Kidney (tissue), 14 donors: ENCODE results near the gene SORBS2. TPM values are rescaled to one million over a fixed set of nuclear protein-coding genes. Genes with fewer than 3 reads are reported as not detected.

ENCODE experiments used
- DNase-seq, 5 donors: peaks; one replicate each; pipeline ENCODE4 v3.0.0-alpha.2; 2013 to 2020
- FAIRE-seq: peaks from 2 replicates; lab custom pipeline; 2012; peaks lifted over from hg19 to GRCh38; lab: Jason Lieb, UNC
- H3K27ac ChIP-seq, 2 donors: one replicate each; pipeline ENCODE4 v1.7.0; 2013; ENCODE audit warnings: low read depth in 2 of 2, low read length in 2 of 2, inconsistent platforms in 1 of 2
- H3K27me3 ChIP-seq: one replicate; pipeline ENCODE4 v1.7.1; 2013; ENCODE audit warnings: low read length, inconsistent platforms; ENCODE audit not compliant: control insufficient read depth, insufficient read depth
- H3K36me3 ChIP-seq, 3 donors: one replicate each; pipeline versions ENCODE4 v1.7.0 to v1.7.1; 2013; ENCODE audit warnings: low read length in 3 of 3, control low read depth in 1 of 3, inconsistent platforms in 1 of 3; ENCODE audit not compliant: insufficient read depth in 3 of 3, control insufficient read depth in 2 of 3
- H3K4me1 ChIP-seq, 3 donors: one replicate each; pipeline versions ENCODE4 v1.7.0 to v1.7.1; 2013; ENCODE audit warnings: low read length in 3 of 3, inconsistent platforms in 1 of 3, low read depth in 1 of 3; ENCODE audit not compliant: control insufficient read depth in 2 of 3, insufficient read depth in 2 of 3
- H3K4me3 ChIP-seq, 3 donors: one replicate each; pipeline versions ENCODE4 v1.7.0 to v1.8.1; 2013; ENCODE audit warnings: low read length in 3 of 3, control low read depth in 1 of 3, inconsistent platforms in 1 of 3
- H3K9ac ChIP-seq, 3 donors: one replicate each; pipeline versions ENCODE4 v1.7.0 to v1.7.1; 2013; ENCODE audit warnings: low read length in 3 of 3, control low read depth in 1 of 3, inconsistent platforms in 1 of 3
- H3K9me3 ChIP-seq, 3 donors: one replicate each; pipeline versions ENCODE4 v1.7.0 to v1.7.1; 2013; ENCODE audit warnings: low read length in 3 of 3, control low read depth in 1 of 3, inconsistent platforms in 1 of 3; ENCODE audit not compliant: control insufficient read depth in 2 of 3, insufficient read depth in 1 of 3
- intact Hi-C: fragments of 100-400 bp; cut with DNase I; formaldehyde crosslinking; loops from one replicate; pipeline ENCODE4 v1.11.1; 2022
- polyA plus RNA-seq: library from polyadenylated mRNA; stranded (reverse); fragments of 350-450 nt; fragmentation: Illumina TruSeq; extraction: RNeasy Lipid Tissue Mini Kit (QIAGEN cat#74804); gene quantifications from one replicate; pipeline ENCODE4 v1.2.3, GENCODE V29; 2014; ENCODE audit warnings: low read depth, low replicate concordance; ENCODE audit not compliant: insufficient read depth
- total RNA-seq: library from RNA; stranded (reverse); fragmentation: NEBNext Ultra II Directional; extraction: Animal tissue kit (Norgen Biotek cat#: 25700); gene quantifications from one replicate; pipeline ENCODE4 v1.2.1, GENCODE V29; 2021
- TF ChIP-seq, protein P1 (sequence below): IDR thresholded peaks from 3 replicates; pipeline ENCODE4 v1.5.1; 2012; ENCODE audit warnings: mild to moderate bottlenecking, moderate library complexity, borderline replicate concordance; ENCODE audit not compliant: insufficient read depth; ENCODE audit errors: extremely low read depth
- donor health status: control.
- donor health status: control.
- donor health status: control.
- donor health status: control.
- donor health status: control.
- donor health status: DM: yes; HTN: yes; CAD: no.
- donor health status: Normal renal cell carcinoma (clear cell type).

Gene SORBS2
- total and polyA plus RNA-seq, 2 donors from 2014 or later = 26.0 to 127 TPM

DNA sequence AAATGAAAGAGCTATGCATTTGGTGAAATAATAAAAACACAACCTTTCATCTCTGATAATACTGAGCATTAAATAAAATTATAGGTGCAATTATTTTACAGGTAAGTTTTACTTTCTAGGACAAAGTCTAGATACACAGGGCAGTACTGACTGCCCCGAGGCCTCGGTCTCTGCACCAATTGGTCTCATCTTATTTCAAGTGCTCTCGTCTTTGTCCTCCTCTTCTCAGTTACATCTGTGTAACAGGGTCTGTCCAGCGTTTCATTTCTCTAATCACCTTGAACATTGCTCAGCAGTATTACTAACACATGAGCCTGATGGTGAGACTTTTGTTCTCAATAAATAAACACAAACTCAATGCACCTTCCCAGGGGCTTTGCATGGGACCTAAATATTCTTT, 44.5 kb downstream of the SORBS2 start:
- Histone ChIP-seq H3K27ac (no peak overlapping the region), H3K27me3 (no peaks in the 10 kb centered on the region), H3K4me1 (peaks cover 0 to 4% (median 2%) of the 10 kb centered on the region in 3 donors), H3K9me3 (no peaks in the 10 kb centered on the region), H3K36me3 (no peaks in the 10 kb centered on the region), H3K4me3 (no peak overlapping the region), H3K9ac (no peak overlapping the region)
- intact Hi-C loops = no loop called here
- DNase-seq (no peak), FAIRE-seq (no peak)
- TF ChIP-seq, protein P1, sequence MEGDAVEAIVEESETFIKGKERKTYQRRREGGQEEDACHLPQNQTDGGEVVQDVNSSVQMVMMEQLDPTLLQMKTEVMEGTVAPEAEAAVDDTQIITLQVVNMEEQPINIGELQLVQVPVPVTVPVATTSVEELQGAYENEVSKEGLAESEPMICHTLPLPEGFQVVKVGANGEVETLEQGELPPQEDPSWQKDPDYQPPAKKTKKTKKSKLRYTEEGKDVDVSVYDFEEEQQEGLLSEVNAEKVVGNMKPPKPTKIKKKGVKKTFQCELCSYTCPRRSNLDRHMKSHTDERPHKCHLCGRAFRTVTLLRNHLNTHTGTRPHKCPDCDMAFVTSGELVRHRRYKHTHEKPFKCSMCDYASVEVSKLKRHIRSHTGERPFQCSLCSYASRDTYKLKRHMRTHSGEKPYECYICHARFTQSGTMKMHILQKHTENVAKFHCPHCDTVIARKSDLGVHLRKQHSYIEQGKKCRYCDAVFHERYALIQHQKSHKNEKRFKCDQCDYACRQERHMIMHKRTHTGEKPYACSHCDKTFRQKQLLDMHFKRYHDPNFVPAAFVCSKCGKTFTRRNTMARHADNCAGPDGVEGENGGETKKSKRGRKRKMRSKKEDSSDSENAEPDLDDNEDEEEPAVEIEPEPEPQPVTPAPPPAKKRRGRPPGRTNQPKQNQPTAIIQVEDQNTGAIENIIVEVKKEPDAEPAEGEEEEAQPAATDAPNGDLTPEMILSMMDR = no peak

DNA sequence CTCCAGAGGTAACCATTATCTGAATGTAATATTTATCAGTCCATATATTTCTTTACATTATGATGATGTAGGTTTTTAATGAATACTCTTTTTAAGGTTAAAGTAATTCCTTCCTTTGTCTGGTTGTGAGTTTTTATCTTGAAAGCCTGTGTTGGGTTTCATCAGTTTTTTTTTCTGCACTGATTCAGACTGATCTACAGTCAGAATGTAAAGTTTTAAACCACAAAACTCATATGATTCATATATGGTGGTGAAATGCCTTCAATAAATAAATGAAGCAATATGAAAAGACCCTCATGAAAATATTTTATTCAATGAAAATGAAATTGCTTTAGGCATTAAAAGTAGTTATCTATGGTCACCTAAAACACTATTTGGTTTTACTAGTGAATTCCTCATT, 47.1 kb downstream of the SORBS2 start:
- Histone ChIP-seq H3K9ac (no peak overlapping the region), H3K9me3 (no peaks in the 10 kb centered on the region), H3K27me3 (no peaks in the 10 kb centered on the region), H3K27ac (no peak overlapping the region), H3K36me3 (no peaks in the 10 kb centered on the region), H3K4me1 (peaks cover 0 to 6% (median 5%) of the 10 kb centered on the region in 3 donors), H3K4me3 (no peak overlapping the region)
- DNase-seq (no peak), FAIRE-seq (no peak)
- TF ChIP-seq, protein P1 = no peak
- intact Hi-C loops = no loop called here

DNA sequence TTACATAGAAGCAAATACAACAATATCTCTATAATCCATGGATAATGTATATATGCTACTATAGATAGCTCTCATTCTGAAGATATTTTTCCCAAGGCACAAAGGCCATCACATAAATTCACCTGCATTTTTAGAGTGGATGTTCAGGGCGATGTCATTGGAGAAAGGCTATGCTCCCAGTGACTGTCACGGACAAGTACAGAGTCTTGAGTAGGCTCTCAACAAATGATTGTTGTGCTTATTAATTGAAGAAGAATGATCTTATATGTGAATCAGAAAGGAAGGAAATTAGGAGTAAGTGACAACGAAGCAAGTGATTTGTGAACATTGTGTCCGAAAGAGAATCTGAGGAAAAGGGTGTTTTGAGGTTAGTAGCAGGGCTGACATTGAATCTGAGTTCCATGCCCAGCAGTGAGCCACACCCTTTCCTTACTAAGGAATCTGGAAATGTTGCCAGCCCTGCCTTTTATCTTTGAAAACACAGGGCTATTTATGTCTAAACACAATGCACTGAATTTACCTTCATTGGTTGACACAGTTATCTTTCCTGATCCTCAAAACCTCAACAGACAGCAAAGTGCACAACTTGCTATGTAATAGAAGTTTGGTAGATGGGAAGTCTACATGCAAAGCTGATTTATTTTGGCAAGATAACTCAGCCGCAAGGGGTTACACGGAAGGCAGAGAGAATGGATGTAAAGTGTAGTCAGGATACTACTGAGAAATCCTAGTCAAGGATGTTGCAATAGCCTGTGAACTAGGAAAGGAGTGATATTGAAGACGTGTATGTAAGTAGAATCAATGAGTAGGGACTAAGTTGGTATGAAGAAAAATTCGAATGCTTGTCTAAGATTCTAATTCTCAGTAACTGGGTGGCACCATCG, 50.4 kb downstream of the SORBS2 start:
- Histone ChIP-seq H3K4me1 (peaks cover 0 to 6% (median 5%) of the 10 kb centered on the region in 3 donors), H3K9me3 (no peaks in the 10 kb centered on the region), H3K36me3 (no peaks in the 10 kb centered on the region), H3K27ac (peak overlapping the region in 1 of 2 donors; percentile 34), H3K9ac (no peak overlapping the region), H3K27me3 (no peaks in the 10 kb centered on the region), H3K4me3 (no peak overlapping the region)
- FAIRE-seq = no peak
- peak in 1 of 5 donors; percentile 24 for DNase-seq
- TF ChIP-seq, protein P1 = no peak
- intact Hi-C loops = no loop called here
